ENCODE measurements around the gene KCNIP1. TPM values are rescaled to one million over a fixed set of nuclear protein-coding genes. Genes with fewer than 3 reads are reported as not detected.

Gene KCNIP1
- total and polyA plus RNA-seq, 10 of the 15 experiments (the other 5 are each of a cell fraction or from before 2014, with no cell fraction given) = not detected

GRCh38 chr5:170510559-170510958 is 6.7 kb downstream of the KCNIP1 start:
- Histone ChIP-seq H3K4me1 (ENCODE audit: control insufficient read depth, insufficient read depth, low read length) (no peaks in the 10 kb centered on the region), H3K4me2 (ENCODE audit: control insufficient read depth, insufficient read depth) (no peak overlapping the region), H3K79me2 (ENCODE audit: control insufficient read depth, insufficient read depth, low read length) (no peaks in the 10 kb centered on the region), H3K9me3 (replicated peaks; ENCODE audit: control insufficient read depth, insufficient read depth, low read length) (no peaks in the 10 kb centered on the region), H3K9ac (ENCODE audit: control insufficient read depth, insufficient read depth, low read length) (no peak overlapping the region), H2AFZ (ENCODE audit: control insufficient read depth, low read depth, low read length) (no peak overlapping the region), H3K27ac (ENCODE audit: control insufficient read depth, insufficient read depth) (no peak overlapping the region), H3K27me3 (replicated peaks in 1 of 2; ENCODE audit: control insufficient read depth in 2 of 2, insufficient read depth in 2 of 2, low read length in 1 of 2) (peaks cover 8 to 12% of the 10 kb centered on the region in 2 experiments), H4K20me1 (ENCODE audit: control insufficient read depth, insufficient read depth) (no peaks in the 10 kb centered on the region), H3K4me3 (no peak overlapping the region), H3K36me3 (ENCODE audit: control insufficient read depth in 2 of 2, insufficient read depth in 2 of 2, low read length in 1 of 2) (no peaks in the 10 kb centered on the region)
- DNase-seq (ENCODE audit: low read depth, low spot score) (no peak), FAIRE-seq (no peak), ATAC-seq (no peak)
- in situ Hi-C loops (cut with MboI) = no loop called here
- CTCF ChIA-PET = interaction anchor here (1.4 kb wide), 1 partner anchor 16 kb away, joined by 4 read pairs; no protein-coding TSS in a partner anchor
- POLR2A ChIA-PET = no interaction called here
- SMC1A ChIA-PET (ENCODE audit: uncharacterized antibody, unreplicated experiment) = no interaction called here
- intact Hi-C loops (cut with micrococcal nuclease; ENCODE audit: unreplicated experiment) = no loop called here
- WGBS (ENCODE audit: insufficient coverage, insufficient replicate concordance, low lambda C conversion rate, missing lambda C conversion rate) = 58% methylated on average over 5 of the region's 5 CpGs
- no peak for TF ChIP-seq SREBF1 (IDR thresholded peaks at IDR 0.05; ENCODE audit: low read length)
- TF ChIP-seq SIX5 (IDR thresholded peaks at IDR 0.05; ENCODE audit: low read depth, low read length, severe bottlenecking) = no peak
- TF ChIP-seq POLR2AphosphoS5 (IDR thresholded peaks at IDR 0.05; ENCODE audit: low read length) = no peak
- no peak for TF ChIP-seq MXI1 (IDR thresholded peaks at IDR 0.05; ENCODE audit: low read depth, low read length)
- no peak for TF ChIP-seq KAT2A (conservative IDR thresholded peaks at IDR 0.05; ENCODE audit: control insufficient read depth, low read depth, low read length)
- TF ChIP-seq, protein P1, sequence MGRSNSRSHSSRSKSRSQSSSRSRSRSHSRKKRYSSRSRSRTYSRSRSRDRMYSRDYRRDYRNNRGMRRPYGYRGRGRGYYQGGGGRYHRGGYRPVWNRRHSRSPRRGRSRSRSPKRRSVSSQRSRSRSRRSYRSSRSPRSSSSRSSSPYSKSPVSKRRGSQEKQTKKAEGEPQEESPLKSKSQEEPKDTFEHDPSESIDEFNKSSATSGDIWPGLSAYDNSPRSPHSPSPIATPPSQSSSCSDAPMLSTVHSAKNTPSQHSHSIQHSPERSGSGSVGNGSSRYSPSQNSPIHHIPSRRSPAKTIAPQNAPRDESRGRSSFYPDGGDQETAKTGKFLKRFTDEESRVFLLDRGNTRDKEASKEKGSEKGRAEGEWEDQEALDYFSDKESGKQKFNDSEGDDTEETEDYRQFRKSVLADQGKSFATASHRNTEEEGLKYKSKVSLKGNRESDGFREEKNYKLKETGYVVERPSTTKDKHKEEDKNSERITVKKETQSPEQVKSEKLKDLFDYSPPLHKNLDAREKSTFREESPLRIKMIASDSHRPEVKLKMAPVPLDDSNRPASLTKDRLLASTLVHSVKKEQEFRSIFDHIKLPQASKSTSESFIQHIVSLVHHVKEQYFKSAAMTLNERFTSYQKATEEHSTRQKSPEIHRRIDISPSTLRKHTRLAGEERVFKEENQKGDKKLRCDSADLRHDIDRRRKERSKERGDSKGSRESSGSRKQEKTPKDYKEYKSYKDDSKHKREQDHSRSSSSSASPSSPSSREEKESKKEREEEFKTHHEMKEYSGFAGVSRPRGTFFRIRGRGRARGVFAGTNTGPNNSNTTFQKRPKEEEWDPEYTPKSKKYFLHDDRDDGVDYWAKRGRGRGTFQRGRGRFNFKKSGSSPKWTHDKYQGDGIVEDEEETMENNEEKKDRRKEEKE (IDR thresholded peaks at IDR 0.05) = no peak
- TF ChIP-seq PBX3 (IDR thresholded peaks at IDR 0.05; ENCODE audit: insufficient replicate concordance, low read depth, low read length) = no peak
- no peak for TF ChIP-seq BCL11A (IDR thresholded peaks at IDR 0.05; ENCODE audit: low read depth, low read length)
- TF ChIP-seq KDM1A (IDR thresholded peaks at IDR 0.05; ENCODE audit: borderline replicate concordance) = no peak
- no peak for TF ChIP-seq ATF7 (IDR thresholded peaks at IDR 0.05; ENCODE audit: low read depth)
- TF ChIP-seq IKZF2 (IDR thresholded peaks at IDR 0.05) = no peak
- BruUV-seq (replicated peaks) = no TSS peak
- RAD21 ChIA-PET (ENCODE audit: unreplicated experiment) = interaction anchor here (0.6 kb wide), 1 partner anchor 77 kb away, joined by 3 read pairs; no protein-coding TSS in a partner anchor

All from GM12878 (cell line).